Mesangial cell (primary cell): ENCODE measurements around the gene SPATA21. TPM values are rescaled to one million over a fixed set of nuclear protein-coding genes. Genes with fewer than 3 reads are reported as not detected.

ENCODE experiments used
- total RNA-seq: library from RNA; depleted of rRNA; stranded (reverse); fragments of >200 nt; gene quantifications from 2 replicates; pipeline ENCODE4 v1.2.3, GENCODE V29; 2015

SPATA21 gene
- not detected in 2 replicates for total RNA-seq

DNA sequence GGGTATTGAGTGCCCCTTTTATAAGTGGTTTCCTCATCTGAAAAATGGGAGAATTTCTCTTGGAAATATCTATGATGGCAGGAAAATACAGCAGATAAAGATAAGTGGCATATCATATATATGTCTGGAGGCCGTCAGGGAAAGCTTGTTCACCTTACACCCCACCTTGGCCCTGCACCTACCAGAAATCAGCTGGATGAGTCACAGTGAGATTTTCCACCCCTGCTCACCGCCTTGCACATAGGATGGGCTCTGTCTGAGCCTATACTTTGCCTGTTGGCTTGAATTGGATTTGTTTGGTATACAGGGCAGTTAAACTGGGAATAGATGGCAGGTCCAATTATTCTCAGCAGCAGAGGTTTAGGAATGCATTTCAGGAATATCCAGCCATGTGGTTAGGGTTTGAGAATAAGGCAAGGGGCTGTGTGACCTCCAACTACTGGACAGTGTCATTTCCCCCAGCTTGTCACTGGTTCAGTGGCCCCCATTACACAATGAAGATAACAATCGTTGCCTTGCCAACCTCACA is at the start of gene SPATA21:
Gene SPATA21 (minus strand): TSS at position 479 of the 529 bp plus-strand sequence. CDS start 6,053 bp downstream, outside the sequence.

GRCh38 chr1:16440470-16441281 is 3.5 kb upstream of the SPATA21 start, which contains the start of gene NECAP2:
Gene NECAP2, plus strand, starts transcription at chr1:16440724. Its CDS starts 38 bp downstream, at chr1:16440762.

DNA sequence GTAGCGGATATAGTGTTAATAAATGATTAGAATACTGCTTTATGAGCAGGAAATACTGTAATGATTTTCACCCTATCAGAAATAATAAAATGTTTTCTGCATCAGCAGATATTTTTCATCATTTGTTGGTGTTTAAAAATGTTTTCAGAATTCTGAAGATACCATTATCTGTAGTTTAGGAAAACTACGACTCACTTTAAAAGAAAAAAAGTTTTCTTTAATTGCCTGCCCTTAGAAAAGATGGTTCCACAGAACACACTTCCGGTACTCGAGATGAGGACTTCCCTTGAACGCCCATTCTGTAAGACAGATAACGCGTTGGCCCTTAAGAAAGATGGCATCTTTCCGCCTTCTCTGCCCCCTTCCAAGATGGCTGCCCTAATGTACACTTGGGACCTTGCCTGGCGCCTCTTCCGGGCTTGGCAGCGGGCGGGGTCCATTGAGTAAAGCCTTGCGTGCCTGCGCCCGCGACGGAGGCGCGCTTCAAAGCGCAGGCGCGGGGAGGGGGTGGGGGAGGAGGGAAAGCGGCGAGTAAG is 70.4 kb downstream of the SPATA21 start, which contains the start of gene SZRD1:
Gene SZRD1 (plus strand): TSS at position 521 of the 536 bp plus-strand sequence. CDS start 16 bp downstream, outside the sequence.

DNA sequence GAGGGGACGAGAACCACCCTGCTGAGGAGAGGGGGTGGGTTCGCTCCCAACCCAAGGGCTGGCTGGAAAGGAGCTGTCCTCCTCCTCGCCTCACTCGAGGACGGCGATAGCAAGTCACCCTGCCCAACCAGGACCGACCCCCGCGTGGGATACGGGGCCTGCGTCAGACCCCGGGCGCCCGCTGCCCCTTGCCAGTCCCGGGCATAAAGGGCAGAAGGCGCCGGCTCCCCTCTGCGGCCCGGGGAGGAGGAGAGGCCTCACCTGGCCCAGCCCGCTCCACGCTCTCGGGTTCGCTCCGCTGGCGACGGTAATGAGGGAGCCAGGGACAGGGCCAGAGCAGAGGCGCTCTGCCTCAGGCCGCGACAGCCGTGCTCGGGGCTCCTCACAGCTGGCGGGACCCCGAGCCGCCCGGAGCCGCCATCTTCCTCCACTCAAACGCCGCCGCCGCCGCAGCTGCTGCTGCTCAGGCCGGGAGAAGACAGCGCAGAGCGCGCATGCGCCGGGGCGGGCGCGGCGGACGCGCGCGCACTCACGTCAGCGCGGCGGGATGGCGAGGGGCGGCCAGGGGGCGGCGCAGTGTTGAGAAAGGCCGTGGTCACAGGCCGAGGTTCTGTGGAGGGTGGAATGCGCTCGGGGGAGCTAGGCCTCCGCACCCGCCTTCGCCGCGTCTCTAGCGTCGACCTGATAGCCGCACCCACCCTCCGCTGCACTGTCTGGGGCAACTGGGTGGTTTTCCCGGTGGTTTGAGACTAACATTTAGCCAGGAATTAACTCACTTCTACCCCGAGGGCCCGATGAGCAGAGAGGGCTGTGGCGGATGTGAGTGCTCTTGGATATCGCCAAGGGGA is 85.0 kb downstream of the SPATA21 start, which contains the start of gene FBXO42:
Gene FBXO42 (minus strand): TSS at position 487 of the 848 bp plus-strand sequence. CDS start 37,062 bp downstream, outside the sequence.

Other genes starting within 250 kb of the SPATA21 start
- gene ARHGEF19, start 224.8 kb downstream of the SPATA21 start, total RNA-seq = 6.4 and 6.7 TPM in 2 replicates
- 4.6 and 6.7 TPM in 2 replicates for gene CPLANE2, start 200.2 kb downstream of the SPATA21 start, total RNA-seq
- 13.5 and 22.2 TPM in 2 replicates for gene FBXO42, start 84.9 kb downstream of the SPATA21 start, total RNA-seq
- 66.8 and 92.7 TPM in 2 replicates for gene SZRD1, start 70.2 kb downstream of the SPATA21 start, total RNA-seq
- 95.5 and 100 TPM in 2 replicates for gene NECAP2, start 3.3 kb upstream of the SPATA21 start, total RNA-seq
- under 0.01 TPM in 2 replicates for gene RNU1-1, start 76.9 kb upstream of the SPATA21 start, total RNA-seq
- 7.2 and 12.2 TPM in 2 replicates for gene NBPF1, start 176.1 kb upstream of the SPATA21 start, total RNA-seq
- gene RNU1-3, start 229.5 kb upstream of the SPATA21 start, total RNA-seq = under 0.01 TPM in 2 replicates